ENCODE data around the gene CCDC146. TPM values are rescaled to one million over a fixed set of nuclear protein-coding genes. Genes with fewer than 3 reads are reported as not detected.
"Not testable (repeated sequence)": the region's sequence is repeated elsewhere in the genome, so short reads cannot be mapped to it uniquely, and the experiment has no call there.

CCDC146 gene
- total RNA-seq, 6 donors from 2014 or later: 3.6 to 62.4 (median 18.7) TPM

- no peaks in the 10 kb centered on the region for H3K4me1 ChIP-seq
- H3K36me3 ChIP-seq: no peaks in the 10 kb centered on the region
- TF ChIP-seq POLR2AphosphoS5 (IDR thresholded peaks at IDR 0.05) (no peak), EP300 (IDR thresholded peaks at IDR 0.05) (no peak), POLR2A (IDR thresholded peaks at IDR 0.05) (no peak)
- TF ChIP-seq, protein P1, sequence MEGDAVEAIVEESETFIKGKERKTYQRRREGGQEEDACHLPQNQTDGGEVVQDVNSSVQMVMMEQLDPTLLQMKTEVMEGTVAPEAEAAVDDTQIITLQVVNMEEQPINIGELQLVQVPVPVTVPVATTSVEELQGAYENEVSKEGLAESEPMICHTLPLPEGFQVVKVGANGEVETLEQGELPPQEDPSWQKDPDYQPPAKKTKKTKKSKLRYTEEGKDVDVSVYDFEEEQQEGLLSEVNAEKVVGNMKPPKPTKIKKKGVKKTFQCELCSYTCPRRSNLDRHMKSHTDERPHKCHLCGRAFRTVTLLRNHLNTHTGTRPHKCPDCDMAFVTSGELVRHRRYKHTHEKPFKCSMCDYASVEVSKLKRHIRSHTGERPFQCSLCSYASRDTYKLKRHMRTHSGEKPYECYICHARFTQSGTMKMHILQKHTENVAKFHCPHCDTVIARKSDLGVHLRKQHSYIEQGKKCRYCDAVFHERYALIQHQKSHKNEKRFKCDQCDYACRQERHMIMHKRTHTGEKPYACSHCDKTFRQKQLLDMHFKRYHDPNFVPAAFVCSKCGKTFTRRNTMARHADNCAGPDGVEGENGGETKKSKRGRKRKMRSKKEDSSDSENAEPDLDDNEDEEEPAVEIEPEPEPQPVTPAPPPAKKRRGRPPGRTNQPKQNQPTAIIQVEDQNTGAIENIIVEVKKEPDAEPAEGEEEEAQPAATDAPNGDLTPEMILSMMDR (IDR thresholded peaks at IDR 0.05): no peak
- no peaks in the 10 kb centered on the region for H3K27me3 ChIP-seq
- DNase-seq (no peak), ATAC-seq (ENCODE audit: low FRiP score in 2 of 2) (no peak)
- 95 to 97% methylated on average over 3 of the region's 3 CpGs for WGBS, 2 donors
- H3K4me3 ChIP-seq: no peak overlapping the region
- H3K27ac ChIP-seq: no peak overlapping the region
- no peaks in the 10 kb centered on the region for H3K9me3 ChIP-seq
Measured at GRCh38 chr7:77216181-77216845, 93.9 kb downstream of the CCDC146 start.

DNA sequence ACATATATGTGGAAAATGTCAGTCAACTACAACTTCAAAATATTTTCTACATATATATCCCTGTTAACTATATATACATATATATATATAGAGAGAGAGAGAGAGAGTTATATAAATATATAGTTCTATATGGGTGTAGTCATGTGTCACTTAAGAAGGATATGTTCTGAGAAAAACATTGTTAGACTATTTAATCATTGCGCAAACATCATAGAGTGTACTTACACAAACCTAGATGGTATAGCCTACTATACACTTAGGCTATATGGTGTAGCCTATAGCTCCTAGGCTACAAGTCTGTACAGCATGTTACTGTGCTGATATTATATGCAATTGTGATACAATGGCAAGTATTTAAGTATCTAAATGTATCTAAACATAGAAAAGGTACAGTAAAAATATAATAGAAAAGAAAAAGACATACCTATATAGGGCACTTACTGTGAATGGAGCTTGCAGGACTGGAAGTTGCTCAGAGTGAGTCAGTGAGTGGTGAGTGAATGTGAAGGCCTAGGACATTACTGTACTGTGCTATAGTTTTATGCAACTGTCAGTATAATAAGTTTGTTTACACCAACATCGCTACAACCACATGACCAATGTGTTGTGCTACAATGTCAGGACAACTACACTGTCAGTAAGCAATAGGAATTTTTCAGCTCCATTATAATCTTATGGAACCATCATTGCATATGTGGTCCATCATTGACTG, 95.2 kb downstream of the CCDC146 start:
- Histone ChIP-seq H3K4me1 (no peaks in the 10 kb centered on the region), H3K27me3 (no peaks in the 10 kb centered on the region), H3K9me3 (no peaks in the 10 kb centered on the region), H3K27ac (no peak overlapping the region), H3K4me3 (no peak overlapping the region), H3K36me3 (no peaks in the 10 kb centered on the region)
- ATAC-seq (ENCODE audit: low FRiP score in 2 of 2) (no peak), DNase-seq (no peak)
- WGBS, 2 donors: 93 to 97% methylated on average over 2 of the region's 2 CpGs
- no peak for TF ChIP-seq POLR2AphosphoS5 (IDR thresholded peaks at IDR 0.05)
- TF ChIP-seq, protein P1 (IDR thresholded peaks at IDR 0.05): no peak
- TF ChIP-seq EP300 (IDR thresholded peaks at IDR 0.05): no peak
- TF ChIP-seq POLR2A (IDR thresholded peaks at IDR 0.05): no peak

DNA sequence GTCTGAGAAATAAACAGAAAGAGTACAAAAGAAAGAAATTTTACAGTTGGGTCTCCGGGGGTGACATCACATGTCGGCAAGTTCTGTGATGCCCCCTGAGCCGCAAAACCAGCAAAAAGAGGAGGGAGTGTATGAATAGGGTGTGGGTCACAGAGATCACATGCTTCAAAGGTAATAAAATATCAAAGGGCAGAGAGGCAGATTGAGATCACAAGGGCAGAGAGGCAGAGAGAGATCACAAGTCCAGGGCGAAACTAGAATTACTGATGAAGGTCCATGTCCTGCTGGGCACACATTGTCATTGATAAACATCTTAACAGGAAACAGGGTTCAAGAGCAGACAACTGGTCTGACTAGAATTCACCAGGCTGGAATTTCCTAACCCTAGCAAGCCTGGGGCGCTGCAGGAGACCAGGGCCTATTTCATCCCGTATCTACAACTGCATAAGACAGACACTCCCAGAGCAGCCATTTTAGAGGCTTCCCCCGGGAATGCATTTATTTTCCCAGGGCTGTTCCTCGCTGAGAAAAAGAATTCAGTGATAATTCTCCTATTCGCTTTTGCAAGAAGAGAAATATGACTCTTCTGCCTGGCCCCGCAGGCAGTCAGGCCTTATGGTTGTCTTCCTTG, 97.4 kb downstream of the CCDC146 start:
- not testable (repeated sequence) for H3K36me3 ChIP-seq; H3K27me3 ChIP-seq; H3K9me3 ChIP-seq; H3K4me1 ChIP-seq; ATAC-seq (ENCODE audit: low FRiP score in 2 of 2); H3K27ac ChIP-seq; DNase-seq; H3K4me3 ChIP-seq
- 94 to 96% methylated on average over 10 of the region's 10 CpGs for WGBS, 2 donors

- WGBS, 2 donors: 70 to 75% methylated on average over 4 of the region's 4 CpGs
- H3K27ac ChIP-seq: no peak overlapping the region
- ATAC-seq (ENCODE audit: low FRiP score in 2 of 2): no peak
Measured at GRCh38 chr7:77222065-77222464, 99.7 kb downstream of the CCDC146 start.

GRCh38 chr7:77222819-77223218, 100.4 kb downstream of the CCDC146 start:
- Histone ChIP-seq H3K4me3 (no peak overlapping the region), H3K4me1 (peaks cover 0 to 6% (median 0%) of the 10 kb centered on the region in 4 donors), H3K36me3 (no peaks in the 10 kb centered on the region), H3K27ac (no peak overlapping the region), H3K27me3 (no peaks in the 10 kb centered on the region), H3K9me3 (no peaks in the 10 kb centered on the region)
- WGBS, 2 donors: 77 to 84% methylated on average over 4 of the region's 4 CpGs
- DNase-seq (no peak), ATAC-seq (ENCODE audit: low FRiP score in 2 of 2) (no peak)
- TF ChIP-seq POLR2A (IDR thresholded peaks at IDR 0.05): no peak
- no peak for TF ChIP-seq EP300 (IDR thresholded peaks at IDR 0.05)
- no peak for TF ChIP-seq POLR2AphosphoS5 (IDR thresholded peaks at IDR 0.05)
- TF ChIP-seq, protein P1 (IDR thresholded peaks at IDR 0.05): no peak

More at GRCh38 chr7:77222065-77222464, 99.7 kb downstream of the CCDC146 start:
- Histone ChIP-seq H3K9me3 (no peaks in the 10 kb centered on the region), H3K4me3 (no peak overlapping the region), H3K27me3 (no peaks in the 10 kb centered on the region), H3K36me3 (no peaks in the 10 kb centered on the region), H3K4me1 (peaks cover 0 to 6% (median 0%) of the 10 kb centered on the region in 4 donors)
- DNase-seq: no peak
- TF ChIP-seq EP300 (IDR thresholded peaks at IDR 0.05) (no peak), POLR2A (IDR thresholded peaks at IDR 0.05) (no peak), POLR2AphosphoS5 (IDR thresholded peaks at IDR 0.05) (no peak)
- TF ChIP-seq, protein P1 (IDR thresholded peaks at IDR 0.05): no peak

Measured in upper lobe of left lung (tissue), 6 donors.